SK-N-MC (cell line): Measurements from ENCODE around the gene IP6K1.

Experiments
- DNase-seq: peaks from one replicate; pipeline ENCODE4 v3.0.0-alpha.2; 2011; ENCODE audit warnings: low read depth, low spot score
- H3K27ac ChIP-seq: fragments of 200-600 bp; sonication (generic); 2 replicates; pipeline ENCODE4 v1.5.1; 2016; ENCODE audit warnings: mixed run types
- H3K36me3 ChIP-seq: fragments of 200-600 bp; sonication (generic); 2 replicates; pipeline ENCODE4 v1.6.1; 2017; ENCODE audit warnings: antibody characterized with exemption, low read length, mixed read lengths; ENCODE audit not compliant: insufficient read depth
- H3K4me3 ChIP-seq: fragments of 200-600 bp; sonication (generic); 2 replicates; pipeline ENCODE4 v1.5.1; 2016
- H3K9ac ChIP-seq: fragments of 200-600 bp; sonication (generic); 2 replicates; pipeline ENCODE4 v1.8.0; 2017; ENCODE audit warnings: mixed run types, mixed read lengths; ENCODE audit not compliant: insufficient read length
- H3K9me3 ChIP-seq: fragments of 200-600 bp; sonication (generic); 2 replicates; pipeline ENCODE4 v1.6.1; 2017; ENCODE audit warnings: low read depth, mild to moderate bottlenecking, antibody characterized with exemption, low read length, moderate library complexity, mixed read lengths
- EZH2 ChIP-seq: fragments of 200-600 bp; sonication (generic); IDR thresholded peaks from one replicate; pipeline ENCODE4 v1.6.1; 2017; ENCODE audit warnings: antibody characterized with exemption
- FOXP2 ChIP-seq: optimal IDR thresholded peaks from 2 replicates; pipeline ENCODE3; 2011; ENCODE audit warnings: mild to moderate bottlenecking, moderate library complexity; ENCODE audit not compliant: insufficient read depth; ENCODE audit errors: extremely low read length, control extremely low read depth
- POLR2AphosphoS5 ChIP-seq: IDR thresholded peaks from 2 replicates; pipeline ENCODE4 v1.6.1; 2012; ENCODE audit warnings: mild to moderate bottlenecking, low read depth, low read length, borderline replicate concordance

The IP6K1 gene

DNA sequence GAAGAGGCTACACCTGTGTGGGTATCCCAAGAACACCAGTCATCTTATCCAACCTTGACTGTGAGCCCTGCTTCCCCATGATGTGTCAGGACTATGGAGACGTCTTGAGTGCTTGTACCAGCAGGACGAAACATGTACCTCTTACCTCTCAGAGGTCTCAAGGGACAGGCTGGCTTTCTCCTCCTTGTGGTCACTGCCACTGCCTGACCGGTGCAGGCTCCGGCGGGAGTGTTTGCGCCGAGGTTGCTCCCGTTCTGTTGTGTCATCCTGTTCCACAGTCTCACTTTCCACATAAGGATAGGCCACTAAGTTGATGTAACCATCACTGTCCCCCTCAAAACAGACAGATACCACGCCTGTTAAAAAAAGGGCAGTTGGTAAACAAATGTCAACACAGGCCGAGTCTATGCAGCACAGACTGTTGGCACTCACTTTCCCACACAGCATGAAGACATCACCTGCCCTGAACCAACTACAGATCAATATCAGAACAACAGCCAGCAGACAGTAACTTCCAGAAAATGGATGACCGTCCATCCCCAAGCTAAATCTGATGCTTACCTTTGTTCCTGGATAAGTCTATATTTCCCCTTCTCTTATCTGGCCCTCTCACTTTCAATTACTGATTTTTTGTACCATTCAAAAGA, 48.2 kb downstream of the IP6K1 start:
- DNase-seq, result no peak
- TF ChIP-seq EZH2 (no peak), POLR2AphosphoS5 (no peak), FOXP2 (no peak)
- peaks cover 10% of the 10 kb centered on the region; the same call in 1 of the 2 replicates for H3K36me3 ChIP-seq
- H3K4me3 ChIP-seq, result no peak overlapping the region
- no peaks in the 10 kb centered on the region for H3K9me3 ChIP-seq
- no peak overlapping the region for H3K27ac ChIP-seq
- H3K9ac ChIP-seq, result no peak overlapping the region

DNA sequence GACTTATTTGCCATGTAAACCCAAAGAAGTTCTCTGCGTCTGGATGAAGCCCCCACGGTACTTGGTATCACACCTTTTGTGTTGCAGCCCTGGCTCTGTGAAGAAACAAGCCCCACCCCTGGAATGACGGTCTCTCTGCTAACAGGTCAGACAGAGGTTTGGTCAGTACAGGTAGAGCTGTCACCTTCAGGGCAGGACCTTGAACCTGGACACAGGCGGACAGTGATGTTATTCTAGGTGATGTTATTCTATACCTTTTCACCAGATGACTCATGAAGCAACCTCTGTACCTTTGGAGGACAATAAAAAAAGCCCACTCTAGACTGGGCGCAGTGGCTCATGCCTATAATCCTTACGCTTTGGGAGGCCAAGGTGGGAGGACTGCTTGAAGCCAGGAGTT, 51.6 kb downstream of the IP6K1 start:
- H3K9me3 ChIP-seq, result no peaks in the 10 kb centered on the region
- no peak overlapping the region for H3K9ac ChIP-seq
- no peak overlapping the region for H3K4me3 ChIP-seq
- no peak for DNase-seq
- H3K27ac ChIP-seq, result no peak overlapping the region
- peaks cover 17% of the 10 kb centered on the region; the same call in 1 of the 2 replicates for H3K36me3 ChIP-seq
- TF ChIP-seq POLR2AphosphoS5, result no peak
- TF ChIP-seq FOXP2, result no peak
- TF ChIP-seq EZH2, result no peak

DNA sequence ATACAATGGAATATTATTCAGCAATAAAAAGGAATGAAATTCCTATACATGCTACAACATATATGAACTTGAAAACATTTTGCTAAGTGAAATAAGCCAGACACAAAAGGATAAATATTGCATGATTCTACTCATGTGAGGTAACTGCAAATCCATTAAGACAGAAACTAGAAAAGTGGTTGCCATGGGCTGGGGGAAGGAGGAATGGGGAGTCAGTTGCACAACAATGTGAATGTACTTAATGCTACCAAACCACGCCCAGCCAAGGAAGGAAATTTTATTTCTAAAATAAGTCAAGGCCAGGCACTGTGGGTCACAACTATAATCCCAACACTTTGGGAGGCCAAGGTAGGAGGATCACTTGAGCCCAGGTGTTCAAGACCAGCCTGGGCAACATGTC, 52.8 kb downstream of the IP6K1 start:
- no peak overlapping the region for H3K4me3 ChIP-seq
- no peaks in the 10 kb centered on the region for H3K9me3 ChIP-seq
- no peak for DNase-seq
- H3K9ac ChIP-seq, result no peak overlapping the region
- no peak overlapping the region for H3K27ac ChIP-seq
- TF ChIP-seq FOXP2, result no peak
- no peak for TF ChIP-seq EZH2
- TF ChIP-seq POLR2AphosphoS5, result no peak
- H3K36me3 ChIP-seq, result peaks cover 17% of the 10 kb centered on the region; the same call in 1 of the 2 replicates

DNA sequence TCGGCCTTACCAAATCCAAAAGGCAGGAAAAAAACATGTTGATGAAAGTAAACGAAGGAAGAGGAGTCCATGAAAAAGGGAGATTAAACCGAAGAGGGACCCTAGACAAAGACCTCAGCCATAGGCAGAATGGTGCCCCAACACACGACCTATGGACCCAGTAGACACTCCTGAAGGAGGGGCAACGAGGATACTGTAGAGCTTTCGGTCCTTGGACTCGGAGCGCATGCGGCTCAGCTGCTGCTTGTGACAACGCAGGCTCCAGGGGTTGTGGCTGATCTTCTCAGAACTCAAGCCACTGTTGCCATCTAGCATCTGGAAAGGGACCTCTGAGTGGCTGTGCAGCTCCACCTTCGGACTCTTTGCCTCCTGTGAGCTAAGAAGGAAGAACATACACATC, 53.7 kb downstream of the IP6K1 start:
- no peak for DNase-seq
- Histone ChIP-seq H3K36me3 (peaks cover 11% of the 10 kb centered on the region; the same call in 1 of the 2 replicates), H3K9me3 (no peaks in the 10 kb centered on the region), H3K9ac (no peak overlapping the region), H3K27ac (no peak overlapping the region), H3K4me3 (no peak overlapping the region)
- TF ChIP-seq POLR2AphosphoS5, result no peak
- TF ChIP-seq EZH2, result no peak
- no peak for TF ChIP-seq FOXP2

DNA sequence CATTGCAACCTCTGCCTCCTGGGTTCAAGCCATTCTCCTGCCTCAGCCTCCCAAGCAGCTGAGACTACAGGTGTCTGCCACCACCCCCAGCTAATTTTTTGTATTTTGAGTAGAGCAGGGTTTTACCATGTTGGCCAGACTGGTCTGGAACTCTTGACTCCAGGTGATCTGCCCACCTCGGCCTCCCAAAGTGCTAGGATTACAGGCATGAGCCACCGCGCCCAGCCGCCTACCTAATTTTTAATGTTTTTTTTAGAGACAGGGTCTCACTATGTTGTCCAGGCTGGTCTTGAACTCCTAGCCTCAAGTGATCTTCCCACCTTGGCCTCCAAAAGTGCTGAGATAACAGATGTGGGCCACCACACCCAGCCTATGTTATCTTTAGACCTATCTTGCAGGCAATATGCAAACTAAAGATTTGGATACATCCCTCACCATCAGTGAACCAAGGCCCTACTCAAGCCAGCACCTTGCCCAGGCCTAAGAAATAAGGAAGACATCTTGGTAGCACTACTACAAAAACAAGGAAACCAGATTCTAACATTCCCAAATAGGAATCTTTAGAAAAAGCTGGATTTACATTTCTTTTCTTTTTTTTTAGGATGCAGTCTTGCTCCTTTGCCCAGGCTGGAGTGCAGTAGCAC, 56.3 kb downstream of the IP6K1 start:
- Histone ChIP-seq H3K27ac (no peak overlapping the region), H3K9ac (no peak overlapping the region), H3K36me3 (peaks cover 10% of the 10 kb centered on the region; the same call in 1 of the 2 replicates), H3K4me3 (no peak overlapping the region), H3K9me3 (no peaks in the 10 kb centered on the region)
- DNase-seq, result no peak
- TF ChIP-seq POLR2AphosphoS5 (no peak), FOXP2 (no peak), EZH2 (no peak)

DNA sequence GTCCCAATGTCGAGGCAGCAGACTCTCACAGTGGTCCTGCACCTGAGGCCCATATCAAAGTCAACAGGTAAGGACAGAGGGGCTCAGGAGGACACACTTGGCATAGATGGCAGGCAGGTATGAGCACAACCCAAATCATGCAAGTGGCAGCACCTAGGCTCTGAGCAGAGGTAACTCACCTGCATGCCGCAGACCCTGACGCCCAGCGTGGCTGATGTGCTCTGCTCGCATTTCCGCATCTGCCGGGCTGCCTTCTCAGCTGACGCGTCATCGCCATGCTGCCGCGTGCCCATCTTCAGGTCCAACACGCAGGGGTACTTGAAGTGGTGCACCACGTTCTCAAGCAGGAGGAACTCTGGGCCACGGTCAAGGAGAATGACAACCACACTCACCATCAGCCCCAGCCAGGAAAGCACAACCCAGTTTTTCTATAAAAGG, 58.4 kb downstream of the IP6K1 start:
- no peak for DNase-seq
- Histone ChIP-seq H3K27ac (no peak overlapping the region), H3K9ac (no peak overlapping the region), H3K9me3 (no peaks in the 10 kb centered on the region), H3K36me3 (peaks cover 5% of the 10 kb centered on the region; the same call in 1 of the 2 replicates), H3K4me3 (no peak overlapping the region)
- TF ChIP-seq POLR2AphosphoS5 (no peak), FOXP2 (no peak), EZH2 (no peak)

DNA sequence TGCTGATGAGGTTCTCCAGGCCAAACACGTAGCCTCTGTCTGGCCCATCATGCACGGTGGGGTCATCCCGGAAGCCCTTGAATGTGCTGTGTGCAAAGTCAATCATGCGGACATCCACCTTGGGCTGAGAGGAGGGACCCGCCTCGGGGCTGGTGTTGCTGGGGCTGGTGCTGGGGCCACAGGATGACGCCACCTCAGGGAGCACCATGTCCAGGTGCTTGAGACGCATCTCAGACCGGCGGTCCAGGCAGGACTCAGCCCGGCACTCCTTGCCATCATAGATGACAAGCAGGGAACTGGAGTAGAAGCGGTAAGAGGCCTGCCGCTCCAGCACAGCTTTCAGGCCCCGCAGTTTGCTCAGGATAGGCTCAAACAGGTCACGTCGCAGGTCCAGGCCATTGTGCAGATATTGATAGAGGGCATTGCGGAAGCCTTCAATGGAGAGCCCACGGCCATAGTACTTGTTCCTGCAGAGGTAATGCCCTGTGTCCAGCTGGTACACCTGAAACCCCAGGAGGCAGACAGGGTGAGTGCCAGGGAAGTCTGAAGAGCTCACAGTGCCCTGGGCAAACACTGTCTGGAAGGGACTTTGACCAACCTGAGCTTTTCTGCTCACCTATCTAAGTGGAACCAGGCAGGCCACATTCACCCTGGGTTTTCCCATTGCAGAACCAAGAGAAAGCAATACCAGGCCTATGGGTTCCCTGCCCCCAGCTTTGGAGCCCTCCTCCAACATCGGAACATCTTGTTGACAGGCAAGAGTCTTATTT, 59.0 kb downstream of the IP6K1 start:
- Histone ChIP-seq H3K9ac (no peak overlapping the region), H3K36me3 (no peaks in the 10 kb centered on the region; the same call in 1 of the 2 replicates), H3K9me3 (no peaks in the 10 kb centered on the region), H3K27ac (no peak overlapping the region), H3K4me3 (no peak overlapping the region)
- no peak for TF ChIP-seq FOXP2
- no peak for DNase-seq
